Inflammatory macrophage treated with lipopolysaccharide for 1 hour (primary cell): Measurements from ENCODE around the gene ADGRD1.
A peak's percentile ranks its signal among the peaks of the same experiment; 100 is the strongest.
"Not testable (repeated sequence)": the region's sequence is repeated elsewhere in the genome, so short reads cannot be mapped to it uniquely, and the experiment has no call there.

ENCODE experiments used
- DNase-seq, 2 donors: peaks; one replicate each; pipeline ENCODE4 v3.0.0-alpha.2; 2020 to 2022

ADGRD1 gene

GRCh38 chr12:130953771-130954543 is at the start of gene ADGRD1:
TSS of gene ADGRD1 (plus strand) at chr12:130953907. CDS start at chr12:130954466, 559 bp downstream.
- DNase-seq = peak; percentile 58 to 74

- no peak for DNase-seq
These were observed 49.6 kb upstream of the ADGRD1 start for GRCh38 chr12:130904064-130904463.

- DNase-seq = not testable (repeated sequence)
These were observed 48.7 kb upstream of the ADGRD1 start for GRCh38 chr12:130904936-130905455.

- DNase-seq = no peak
These were observed 44.6 kb upstream of the ADGRD1 start for GRCh38 chr12:130909111-130909510.

GRCh38 chr12:130911193-130911592 is 42.5 kb upstream of the ADGRD1 start:
- no peak for DNase-seq

GRCh38 chr12:130911933-130912332 is 41.8 kb upstream of the ADGRD1 start:
- DNase-seq = no peak

- peak; percentile 31 to 86 for DNase-seq
These were observed 37.3 kb upstream of the ADGRD1 start for GRCh38 chr12:130916241-130916911.

GRCh38 chr12:130917607-130918006 is 36.1 kb upstream of the ADGRD1 start:
- no peak for DNase-seq

- DNase-seq = peak; percentile 46 to 69
These were observed 34.6 kb upstream of the ADGRD1 start for GRCh38 chr12:130919086-130919485.

GRCh38 chr12:130920119-130920703 is 33.5 kb upstream of the ADGRD1 start:
- no peak for DNase-seq

- DNase-seq = no peak
These were observed 32.9 kb upstream of the ADGRD1 start for GRCh38 chr12:130920723-130921381.

GRCh38 chr12:130922511-130922953 is 31.2 kb upstream of the ADGRD1 start:
- no peak for DNase-seq

GRCh38 chr12:130924966-130925665 is 28.6 kb upstream of the ADGRD1 start:
- no peak for DNase-seq

- DNase-seq = no peak
These were observed 28.1 kb upstream of the ADGRD1 start for GRCh38 chr12:130925666-130926015.

GRCh38 chr12:130929363-130929762 is 24.3 kb upstream of the ADGRD1 start:
- DNase-seq = no peak

GRCh38 chr12:130932061-130932930 is 21.4 kb upstream of the ADGRD1 start:
- no peak for DNase-seq

GRCh38 chr12:130933269-130933995 is 20.3 kb upstream of the ADGRD1 start:
- no peak for DNase-seq

GRCh38 chr12:130934753-130935152 is 19.0 kb upstream of the ADGRD1 start:
- DNase-seq = no peak

GRCh38 chr12:130936561-130936960 is 17.1 kb upstream of the ADGRD1 start:
- DNase-seq = no peak

GRCh38 chr12:130937063-130937462 is 16.6 kb upstream of the ADGRD1 start:
- no peak for DNase-seq

GRCh38 chr12:130937546-130937945 is 16.2 kb upstream of the ADGRD1 start:
- not testable (repeated sequence) for DNase-seq
